Liver (tissue), 9 donors: Measurements from ENCODE around the gene TAAR2. TPM values are rescaled to one million over a fixed set of nuclear protein-coding genes. Genes with fewer than 3 reads are reported as not detected.

Source experiments
- DNase-seq: peaks from one replicate; pipeline ENCODE4 v3.0.0-alpha.2; 2017; ENCODE audit warnings: low spot score
- H3K27ac ChIP-seq, 2 donors: one replicate each; pipeline ENCODE4 v1.7.0; 2013; ENCODE audit warnings: inconsistent platforms in 2 of 2, low read length in 2 of 2, control low read depth in 1 of 2, low read depth in 1 of 2, mild to moderate bottlenecking in 1 of 2
- H3K27me3 ChIP-seq, 4 donors: one replicate each; pipeline versions ENCODE4 v1.6.1 to v1.7.0; 2013; ENCODE audit warnings: low read length in 3 of 4, inconsistent platforms in 1 of 4, mild to moderate bottlenecking in 1 of 4, moderate library complexity in 1 of 4; ENCODE audit not compliant: control insufficient read depth in 4 of 4, insufficient read depth in 4 of 4
- H3K36me3 ChIP-seq, 4 donors: one replicate each; pipeline versions ENCODE4 v1.6.1 to v1.7.0; 2013; ENCODE audit warnings: low read length in 3 of 4, mild to moderate bottlenecking in 3 of 4, low read depth in 1 of 4, moderate library complexity in 1 of 4; ENCODE audit not compliant: control insufficient read depth in 4 of 4, insufficient read depth in 3 of 4
- H3K4me1 ChIP-seq, 4 donors: one replicate each; pipeline versions ENCODE4 v1.6.1 to v1.7.0; 2013; ENCODE audit warnings: low read length in 3 of 4, mild to moderate bottlenecking in 3 of 4, moderate library complexity in 1 of 4; ENCODE audit not compliant: control insufficient read depth in 4 of 4, insufficient read depth in 4 of 4
- H3K4me3 ChIP-seq, 3 donors: one replicate each; pipeline versions ENCODE4 v1.6.1 to v1.7.0; 2013; ENCODE audit warnings: low read length in 3 of 3, control low read depth in 1 of 3, low read depth in 1 of 3, mild to moderate bottlenecking in 1 of 3
- H3K9ac ChIP-seq, 2 donors: one replicate each; pipeline ENCODE4 v1.7.0; 2013; ENCODE audit warnings: low read length in 2 of 2, mild to moderate bottlenecking in 2 of 2, moderate library complexity in 2 of 2, control low read depth in 1 of 2, low read depth in 1 of 2
- H3K9me3 ChIP-seq, 4 donors: one replicate each; pipeline versions ENCODE4 v1.6.1 to v1.7.0; 2013; ENCODE audit warnings: low read length in 3 of 4; ENCODE audit not compliant: control insufficient read depth in 4 of 4
- ATF3 ChIP-seq: IDR thresholded peaks from 2 replicates; pipeline ENCODE4 v1.6.1; 2016; ENCODE audit warnings: antibody characterized with exemption
- CTCF ChIP-seq: fragments of 150-350 bp; IDR thresholded peaks from 2 replicates; pipeline ENCODE4 v1.5.1; 2017; ENCODE audit warnings: improper control_type of control experiment, low read depth, low read length; ENCODE audit not compliant: missing input control
- EGR1 ChIP-seq, 2 donors: IDR thresholded peaks; 2 replicates each; pipeline ENCODE4 v1.6.1; 2016 to 2018; ENCODE audit warnings: antibody characterized with exemption in 2 of 2, low read depth in 2 of 2
- FOXA1 ChIP-seq: IDR thresholded peaks from 2 replicates; pipeline ENCODE4 v1.6.1; 2016; ENCODE audit warnings: antibody characterized with exemption
- FOXA2 ChIP-seq: IDR thresholded peaks from 2 replicates; pipeline ENCODE4 v1.6.1; 2016; ENCODE audit warnings: antibody characterized with exemption
- GABPA ChIP-seq, 2 donors: IDR thresholded peaks in 1 of 2; conservative IDR thresholded peaks in 1 of 2; 2 replicates each; pipeline ENCODE4 v1.6.1; 2016; ENCODE audit warnings: antibody characterized with exemption in 2 of 2, mild to moderate bottlenecking in 1 of 2, moderate library complexity in 1 of 2
- HNF4A ChIP-seq, 2 donors: conservative IDR thresholded peaks; 2 replicates each; pipeline ENCODE4 v1.6.1; 2016; ENCODE audit warnings: antibody characterized with exemption in 2 of 2, mild to moderate bottlenecking in 2 of 2
- HNF4G ChIP-seq: IDR thresholded peaks from 2 replicates; pipeline ENCODE4 v1.6.1; 2016; ENCODE audit warnings: antibody characterized with exemption
- JUND ChIP-seq, 2 donors: IDR thresholded peaks; 2 replicates each; pipeline ENCODE4 v1.6.1; 2016; ENCODE audit warnings: antibody characterized with exemption in 2 of 2
- NR2F2 ChIP-seq: IDR thresholded peaks from 2 replicates; pipeline ENCODE4 v1.6.1; 2016; ENCODE audit warnings: antibody characterized with exemption
- RAD21 ChIP-seq, 2 donors: IDR thresholded peaks; 2 replicates each; pipeline ENCODE4 v1.6.1; 2016; ENCODE audit warnings: antibody characterized with exemption in 2 of 2, mild to moderate bottlenecking in 2 of 2
- REST ChIP-seq: IDR thresholded peaks from 2 replicates; pipeline ENCODE4 v1.6.1; 2016; ENCODE audit warnings: antibody characterized with exemption, mild to moderate bottlenecking
- RXRA ChIP-seq, 2 donors: IDR thresholded peaks; 2 replicates each; pipeline ENCODE4 v1.6.1; 2017 to 2018; ENCODE audit warnings: antibody characterized with exemption in 2 of 2, mild to moderate bottlenecking in 1 of 2
- SP1 ChIP-seq: IDR thresholded peaks from 2 replicates; pipeline ENCODE4 v1.6.1; 2018; ENCODE audit warnings: antibody characterized with exemption, mild to moderate bottlenecking
- YY1 ChIP-seq: IDR thresholded peaks from 2 replicates; pipeline ENCODE4 v1.6.1; 2016; ENCODE audit warnings: antibody characterized with exemption, mild to moderate bottlenecking
- WGBS: extraction: QIAGEN DNeasy Blood & Tissue Kit; methylation state at CpG from one replicate; pipeline ENCODE4 v1.1.7; 2013; 5-methylcytosine and 5-hydroxymethylcytosine counted together
- polyA plus RNA-seq, 2 donors: library from polyadenylated mRNA; stranded (reverse) in 1 of 2; unstranded in 1 of 2; fragments of 200-250 nt in 1 of 2; fragments of >200 nt in 1 of 2; fragmentation: Nextera tagmentation in 1 of 2; extraction: Ambion mirVana in 1 of 2; gene quantifications; one replicate each; pipeline versions ENCODE4 v1.2.1 to v1.2.3, GENCODE V29; 2013 to 2015
- total RNA-seq, 2 donors: library from RNA; depleted of rRNA; stranded (reverse); fragments of >200 nt; gene quantifications; one replicate each; pipeline ENCODE4 v1.2.3, GENCODE V29; 2014
- donor health status: healthy.
- donor health status: healthy.
- donor health status: healthy.
- donor health status: healthy.
- donor health status: healthy.

TAAR2 gene
- total and polyA plus RNA-seq, 4 donors = not detected

- no peak overlapping the region for H3K4me3 ChIP-seq
- H3K4me1 ChIP-seq = peaks cover 0 to 4% (median under 1%) of the 10 kb centered on the region in 4 donors
- WGBS = 85% methylated on average over 4 of the region's 4 CpGs
- TF ChIP-seq GABPA (IDR thresholded peaks at IDR 0.05 in 1 of 2, conservative IDR thresholded peaks at IDR 0.05 in 1 of 2) = no peak
- no peak for TF ChIP-seq CTCF
- no peak for TF ChIP-seq JUND (IDR thresholded peaks at IDR 0.05)
- no peak for TF ChIP-seq FOXA2
- TF ChIP-seq FOXA1 = no peak
- TF ChIP-seq REST = no peak
- TF ChIP-seq SP1 = no peak
- no peak for TF ChIP-seq EGR1 (IDR thresholded peaks at IDR 0.05; ENCODE audit: low read depth in 2 of 2)
- no peak for TF ChIP-seq RAD21 (IDR thresholded peaks at IDR 0.05)
- TF ChIP-seq NR2F2 = no peak
- peaks cover 0 to 1% (median 0%) of the 10 kb centered on the region in 4 donors for H3K9me3 ChIP-seq
- no peak overlapping the region for H3K9ac ChIP-seq
- DNase-seq = no peak
- no peak overlapping the region for H3K27ac ChIP-seq
- H3K27me3 ChIP-seq = no peaks in the 10 kb centered on the region
- no peaks in the 10 kb centered on the region for H3K36me3 ChIP-seq
Observed at GRCh38 chr6:132634796-132635195, 10.7 kb upstream of the TAAR2 start.

GRCh38 chr6:132633362-132633761 is 9.3 kb upstream of the TAAR2 start:
- Histone ChIP-seq H3K27ac (no peak overlapping the region), H3K4me3 (no peak overlapping the region), H3K36me3 (no peaks in the 10 kb centered on the region), H3K9ac (no peak overlapping the region), H3K9me3 (no peaks in the 10 kb centered on the region), H3K4me1 (peaks cover 0 to 4% (median under 1%) of the 10 kb centered on the region in 4 donors), H3K27me3 (no peaks in the 10 kb centered on the region)
- TF ChIP-seq ATF3 = no peak
- TF ChIP-seq REST = no peak
- peak; percentile 11 for TF ChIP-seq YY1
- no peak for TF ChIP-seq SP1
- peak in 1 of 2 donors; percentile 19 for TF ChIP-seq RXRA (IDR thresholded peaks at IDR 0.05)
- TF ChIP-seq HNF4A (conservative IDR thresholded peaks at IDR 0.05) = peak; percentile 16 to 52
- no peak for TF ChIP-seq HNF4G
- DNase-seq = no peak
- 65% methylated on average over 2 of the region's 2 CpGs for WGBS
